GM18870 (cell line): Measurements from ENCODE around the gene NGFR.

Experiments
- ATAC-seq: cut with Tn5 transposase; IDR thresholded peaks from one replicate; pipeline ENCODE4 v1.9.1; 2021; ENCODE audit warnings: moderate library complexity; ENCODE audit not compliant: unreplicated experiment

Gene NGFR, protein sequence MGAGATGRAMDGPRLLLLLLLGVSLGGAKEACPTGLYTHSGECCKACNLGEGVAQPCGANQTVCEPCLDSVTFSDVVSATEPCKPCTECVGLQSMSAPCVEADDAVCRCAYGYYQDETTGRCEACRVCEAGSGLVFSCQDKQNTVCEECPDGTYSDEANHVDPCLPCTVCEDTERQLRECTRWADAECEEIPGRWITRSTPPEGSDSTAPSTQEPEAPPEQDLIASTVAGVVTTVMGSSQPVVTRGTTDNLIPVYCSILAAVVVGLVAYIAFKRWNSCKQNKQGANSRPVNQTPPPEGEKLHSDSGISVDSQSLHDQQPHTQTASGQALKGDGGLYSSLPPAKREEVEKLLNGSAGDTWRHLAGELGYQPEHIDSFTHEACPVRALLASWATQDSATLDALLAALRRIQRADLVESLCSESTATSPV

DNA sequence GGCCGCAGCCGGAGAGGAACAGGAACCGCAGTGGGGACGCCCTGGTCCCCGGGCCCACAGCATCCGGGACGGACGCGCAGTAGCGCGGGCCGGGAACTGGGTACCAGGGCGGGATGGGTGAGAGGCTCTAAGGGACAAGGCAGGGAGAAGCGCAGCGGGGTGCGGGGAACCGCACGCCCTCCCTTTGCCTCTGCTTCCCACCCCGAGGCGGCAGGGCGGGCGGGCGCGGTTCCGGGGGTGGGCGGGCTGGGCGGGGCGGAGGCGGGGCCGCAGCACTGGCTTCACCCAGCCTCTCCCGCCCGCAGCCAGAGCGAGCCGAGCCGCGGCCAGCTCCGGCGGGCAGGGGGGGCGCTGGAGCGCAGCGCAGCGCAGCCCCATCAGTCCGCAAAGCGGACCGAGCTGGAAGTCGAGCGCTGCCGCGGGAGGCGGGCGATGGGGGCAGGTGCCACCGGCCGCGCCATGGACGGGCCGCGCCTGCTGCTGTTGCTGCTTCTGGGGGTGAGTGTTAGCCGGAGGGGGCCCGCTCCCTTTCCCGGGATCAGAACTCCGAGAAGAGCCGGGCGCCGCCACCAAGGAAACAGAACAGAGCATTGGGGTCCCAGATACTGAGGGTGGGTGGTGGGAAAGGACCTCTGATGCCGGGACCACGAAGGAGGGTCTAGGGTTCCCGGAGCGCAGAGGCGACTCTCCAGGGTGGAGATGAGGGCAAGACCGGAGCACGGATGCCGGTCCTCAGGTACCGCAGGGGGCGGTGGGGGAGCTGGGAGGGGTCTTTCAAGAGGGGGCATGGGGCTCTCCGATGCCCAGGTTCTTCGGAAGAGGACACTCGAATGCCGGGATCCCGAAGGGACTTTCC lies at the start of gene NGFR:
TSS of gene NGFR (plus strand) at position 308 of the 856 bp plus-strand sequence. CDS start at position 433, 125 bp downstream.
- ATAC-seq: no peak

DNA sequence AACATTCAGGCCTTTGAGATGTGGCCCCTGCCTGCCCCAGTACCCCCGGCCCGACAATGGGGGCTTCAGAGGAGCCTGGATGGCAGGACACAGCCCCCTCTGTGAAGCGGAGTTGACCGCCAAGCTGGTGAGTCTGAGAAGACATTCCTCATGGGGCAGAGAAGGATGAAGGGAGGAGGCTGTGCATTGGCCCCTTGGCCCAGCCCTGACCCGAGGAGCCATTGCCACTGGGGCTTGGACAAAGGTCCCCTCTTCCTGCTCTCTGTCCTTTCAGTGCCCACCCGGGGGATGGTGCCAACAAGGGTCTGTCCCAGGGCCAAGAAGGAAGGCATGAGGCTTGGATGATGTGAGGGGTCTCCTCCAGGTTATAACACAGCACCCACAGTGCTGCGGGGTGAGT lies 49.5 kb upstream of the NGFR start:
- no peak for ATAC-seq

DNA sequence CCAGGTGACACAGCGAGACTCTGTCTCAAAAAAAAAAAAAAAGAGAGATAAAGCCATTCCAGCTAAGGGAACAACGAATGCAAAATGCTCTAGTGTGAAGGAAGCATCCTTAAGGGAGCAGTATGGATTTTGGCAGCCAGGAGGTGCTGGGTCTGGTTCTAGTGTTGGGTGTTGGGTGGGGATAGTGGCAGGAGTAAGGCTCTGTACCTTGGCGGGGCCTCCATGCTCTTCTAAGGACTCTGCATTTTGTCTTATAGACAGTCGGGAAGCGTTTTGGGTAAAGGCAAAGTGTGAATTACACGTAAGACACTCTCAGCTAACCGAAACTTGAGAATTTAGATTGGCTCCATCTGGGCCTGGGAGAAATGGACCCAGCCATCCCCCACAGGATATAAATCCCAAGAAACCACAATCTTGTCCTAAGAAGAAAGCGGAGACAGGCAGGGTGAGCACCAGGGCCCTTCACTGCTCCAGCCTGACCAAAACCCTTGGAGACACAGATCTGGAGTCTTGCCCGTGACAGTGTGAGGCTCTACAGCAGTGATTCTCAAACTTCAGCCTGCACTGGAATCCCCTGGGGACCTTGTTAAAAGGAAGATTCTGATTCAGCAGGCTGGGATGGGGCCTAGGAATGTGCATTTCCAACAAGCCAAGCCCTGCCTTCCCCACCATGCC lies 47.3 kb upstream of the NGFR start:
- ATAC-seq: no peak

DNA sequence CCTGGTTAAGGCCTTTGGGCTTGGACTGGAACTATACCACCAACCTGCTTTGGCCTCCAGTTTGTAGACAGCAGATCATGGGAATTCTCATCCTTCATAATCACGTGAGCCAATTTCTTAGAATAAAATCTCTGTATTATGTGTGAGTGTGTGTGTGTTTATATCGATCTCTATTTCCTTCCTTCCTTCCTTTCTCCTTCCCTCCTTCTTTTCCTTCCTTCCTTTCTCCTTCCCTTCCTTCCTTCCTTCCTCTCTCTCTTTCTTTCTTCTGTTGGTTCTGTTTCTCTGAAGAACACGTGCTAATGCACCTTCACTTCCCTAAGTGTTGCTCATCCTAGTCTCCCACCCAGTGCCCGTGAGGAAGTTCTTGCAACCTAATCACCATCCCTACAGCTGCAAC lies 44.9 kb upstream of the NGFR start:
- ATAC-seq: no peak

DNA sequence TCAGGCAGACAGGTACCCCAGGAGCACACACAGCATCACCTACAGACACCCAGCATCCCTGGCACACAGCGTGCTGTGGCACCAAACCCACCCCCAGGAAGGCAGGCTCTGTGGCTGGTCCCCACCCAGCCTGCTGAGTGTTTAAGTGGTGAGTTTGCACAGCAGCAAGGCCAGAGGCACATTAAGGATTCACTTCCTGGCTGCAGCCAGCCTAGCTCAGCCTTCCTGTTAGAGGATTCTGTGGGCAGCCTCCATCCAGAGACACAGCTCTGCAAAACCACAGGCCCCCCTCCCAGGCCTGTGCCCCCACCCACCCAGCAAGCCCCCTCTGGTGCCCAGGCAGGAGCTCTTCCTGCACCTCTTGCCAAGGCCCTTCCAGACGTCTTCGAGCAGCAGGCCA lies 44.4 kb upstream of the NGFR start:
- no peak for ATAC-seq

DNA sequence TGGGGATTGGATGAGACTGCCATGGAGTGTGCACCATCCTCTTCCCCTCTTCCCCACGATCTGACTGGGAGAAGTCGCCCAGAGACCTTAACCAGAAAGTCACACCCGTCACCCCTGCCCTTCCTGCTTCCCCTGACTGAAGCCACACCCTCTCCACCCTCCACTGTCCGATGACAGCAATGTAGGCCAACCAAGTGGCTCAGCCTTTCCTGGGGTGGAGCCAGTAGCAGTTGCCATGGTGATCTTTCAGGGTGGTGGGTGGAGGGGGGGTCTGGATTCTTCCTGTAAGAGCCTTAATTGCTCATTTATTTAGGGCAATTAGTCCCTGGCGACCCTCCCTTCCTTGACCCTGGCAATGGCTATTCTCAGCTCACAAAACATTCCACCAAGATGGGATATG lies 42.9 kb upstream of the NGFR start:
- ATAC-seq: no peak

DNA sequence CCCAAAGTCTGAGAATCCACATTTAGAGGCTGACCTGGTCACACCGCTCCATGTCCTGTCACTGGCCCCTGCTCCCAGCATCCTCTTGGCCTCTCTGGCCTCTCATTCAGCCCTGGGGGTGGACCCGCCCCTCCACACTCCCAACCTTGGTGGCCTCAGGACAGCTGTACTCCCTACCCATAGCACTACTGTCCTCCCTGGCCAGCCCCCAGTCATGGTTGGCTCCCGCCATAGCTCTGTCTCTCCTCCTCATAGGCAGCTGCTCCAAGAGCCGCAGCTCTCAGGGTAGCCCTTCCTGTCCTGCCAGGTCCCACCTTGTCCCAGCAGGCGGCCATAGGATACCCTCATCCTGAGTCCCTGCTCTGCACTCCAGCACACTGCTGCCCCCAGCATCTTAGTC lies 42.4 kb upstream of the NGFR start:
- no peak for ATAC-seq

DNA sequence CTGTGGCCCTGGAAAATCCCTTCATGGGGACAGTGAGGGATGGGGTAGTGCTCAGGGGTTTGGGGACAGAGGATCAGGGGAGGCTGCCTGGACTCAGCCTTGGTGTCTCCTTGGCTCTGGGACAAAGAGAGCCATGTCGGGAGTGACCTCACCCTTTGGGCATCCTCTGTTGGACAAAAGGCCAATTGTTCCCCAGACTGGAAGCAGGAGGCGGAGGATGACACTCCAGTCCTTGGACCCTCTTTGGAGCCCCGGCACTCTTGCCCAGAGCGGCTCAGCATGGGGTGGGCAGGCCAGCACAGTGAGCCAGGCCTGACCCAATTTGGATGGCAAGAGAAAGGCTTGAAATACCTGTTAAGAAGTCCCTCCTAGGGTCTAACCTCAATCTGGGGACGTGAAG lies 41.0 kb upstream of the NGFR start:
- no peak for ATAC-seq

DNA sequence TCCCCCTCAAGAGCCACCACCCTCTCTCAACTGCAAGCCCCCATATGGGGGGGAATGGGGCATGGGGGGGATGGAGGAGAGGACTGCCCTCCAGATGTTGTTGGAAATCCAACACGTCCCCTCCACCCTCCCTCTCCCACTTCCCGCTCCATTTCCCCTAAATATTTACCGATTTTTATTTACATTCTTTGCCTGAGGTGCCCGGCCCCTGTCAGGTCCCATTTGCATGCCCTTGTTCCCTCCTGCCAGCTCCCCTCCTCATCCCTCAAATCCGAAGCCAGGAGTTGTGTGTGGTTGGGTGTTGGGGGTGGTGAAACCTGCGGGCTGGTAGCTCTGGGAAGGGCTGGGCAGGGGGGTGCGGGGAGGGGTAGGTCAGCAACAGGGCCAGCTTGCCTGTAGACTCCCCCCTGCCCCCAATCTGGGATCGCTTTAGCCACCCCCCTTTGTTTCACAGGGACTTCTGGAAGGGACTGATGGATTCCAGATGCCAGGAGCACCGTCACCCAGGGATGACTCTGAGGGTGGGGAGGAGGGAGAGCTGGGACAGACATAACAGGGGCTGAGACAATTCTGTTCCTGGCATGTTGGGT lies 39.7 kb upstream of the NGFR start:
- ATAC-seq: no peak

DNA sequence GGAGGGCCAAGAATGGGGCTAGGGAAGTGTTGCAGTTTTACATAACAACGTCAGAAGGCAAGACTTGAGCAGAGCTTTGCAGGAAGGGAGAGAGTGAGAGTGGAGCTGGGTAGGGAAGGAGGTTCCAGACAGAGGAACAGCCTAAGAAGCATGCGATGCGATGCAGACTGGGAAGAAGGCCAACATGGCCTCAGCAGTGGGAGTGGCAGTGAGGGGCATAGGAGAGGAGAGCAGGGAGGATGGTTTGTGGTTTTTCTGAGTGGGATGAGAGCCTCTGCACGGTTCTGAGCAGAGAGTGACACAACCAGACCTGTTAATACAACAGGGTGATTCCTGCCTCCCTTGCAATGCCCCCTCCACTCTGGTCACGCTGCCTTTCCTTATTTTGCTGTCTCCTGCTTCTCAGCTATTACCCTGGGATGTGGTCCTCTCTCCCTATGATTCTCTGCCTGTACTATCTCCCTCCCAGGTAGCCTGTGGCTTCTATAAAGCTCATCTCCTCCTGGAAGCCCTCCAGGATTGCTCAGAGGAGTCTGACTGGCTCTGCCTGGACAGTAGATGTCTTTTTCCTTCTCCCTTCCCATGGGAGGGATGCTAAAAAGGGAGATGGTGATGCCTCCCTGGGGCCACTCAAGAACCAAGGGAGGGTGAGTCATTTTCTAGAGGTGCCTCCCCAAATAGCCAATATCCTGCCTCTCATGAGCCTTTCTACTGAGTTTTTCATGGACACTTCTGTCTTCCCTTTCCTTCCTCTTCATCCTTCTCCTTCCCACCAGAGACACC lies 38.7 kb upstream of the NGFR start:
- no peak for ATAC-seq

DNA sequence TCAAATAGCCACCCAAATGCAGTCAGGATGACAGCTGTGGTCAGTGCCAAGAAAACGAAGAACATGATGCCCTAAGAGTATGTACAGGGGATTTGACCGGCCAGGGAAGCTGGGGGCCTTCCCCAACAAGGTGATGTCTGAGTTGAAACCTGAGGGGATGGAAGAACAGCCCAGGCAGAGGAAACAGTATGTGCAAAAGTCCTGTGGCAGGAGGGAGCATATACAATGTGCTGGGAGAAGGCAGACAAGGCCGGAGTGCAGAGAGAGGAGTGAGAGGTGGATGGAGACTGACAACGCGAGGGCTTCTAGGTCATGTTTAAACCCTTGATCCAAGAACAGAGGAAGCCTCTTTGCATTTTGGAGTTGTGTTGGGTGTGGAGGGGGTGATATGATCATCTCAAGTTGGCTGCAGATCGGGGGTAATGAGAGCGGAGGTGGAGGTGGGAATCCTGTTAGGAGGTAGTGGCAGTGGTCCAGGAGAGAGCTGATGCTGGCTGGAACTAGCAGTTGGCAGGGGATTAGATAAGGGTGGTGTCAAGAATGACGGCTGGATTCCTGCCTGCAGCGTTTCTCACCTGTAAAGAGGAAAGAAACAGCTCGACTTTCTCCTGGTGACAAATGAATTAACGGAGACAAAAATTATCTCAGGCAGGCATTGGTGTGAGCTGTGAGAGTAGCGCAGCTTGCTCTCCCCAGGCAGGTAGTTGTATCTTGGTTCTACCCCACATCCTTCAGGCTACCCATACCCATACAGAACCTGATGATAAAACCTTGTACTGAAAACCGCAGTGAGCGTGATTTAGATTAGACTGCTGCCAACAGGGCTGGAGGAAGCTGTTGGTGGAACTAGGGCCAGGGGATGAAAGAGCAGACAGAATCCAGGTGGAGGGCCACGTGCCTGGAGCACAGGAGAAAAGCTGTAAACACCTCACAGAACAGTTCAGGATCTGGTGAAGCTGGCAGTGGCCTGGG lies 37.2 kb upstream of the NGFR start:
- ATAC-seq: no peak

DNA sequence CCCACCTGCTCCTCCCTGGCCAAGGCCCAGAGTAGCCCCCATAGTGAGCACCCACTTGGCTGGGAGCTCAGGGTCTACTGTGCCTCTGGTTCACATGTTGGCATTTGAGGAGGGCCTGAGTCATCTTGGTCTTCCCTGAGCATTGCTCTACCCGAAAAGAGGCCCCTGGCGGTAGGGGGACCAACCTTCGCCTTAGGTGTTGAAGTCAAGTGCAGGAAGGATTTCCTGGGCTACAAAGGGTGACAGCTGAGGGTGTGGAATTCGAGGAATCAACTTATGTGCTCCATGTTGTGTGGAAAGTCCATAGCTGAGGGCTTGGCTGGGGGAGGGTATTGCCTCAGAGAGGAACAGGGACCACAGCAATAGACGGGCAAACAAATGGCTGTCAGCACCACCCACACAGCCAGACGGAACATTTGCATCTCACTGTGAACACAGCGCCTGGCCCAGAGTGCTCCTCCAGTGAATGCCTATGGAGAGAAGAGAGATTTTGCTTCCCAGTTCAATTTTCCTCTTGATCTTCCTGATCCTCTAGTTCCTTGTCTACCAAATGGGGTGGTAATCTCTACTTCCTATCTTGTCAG lies 35.6 kb upstream of the NGFR start:
- ATAC-seq: no peak

DNA sequence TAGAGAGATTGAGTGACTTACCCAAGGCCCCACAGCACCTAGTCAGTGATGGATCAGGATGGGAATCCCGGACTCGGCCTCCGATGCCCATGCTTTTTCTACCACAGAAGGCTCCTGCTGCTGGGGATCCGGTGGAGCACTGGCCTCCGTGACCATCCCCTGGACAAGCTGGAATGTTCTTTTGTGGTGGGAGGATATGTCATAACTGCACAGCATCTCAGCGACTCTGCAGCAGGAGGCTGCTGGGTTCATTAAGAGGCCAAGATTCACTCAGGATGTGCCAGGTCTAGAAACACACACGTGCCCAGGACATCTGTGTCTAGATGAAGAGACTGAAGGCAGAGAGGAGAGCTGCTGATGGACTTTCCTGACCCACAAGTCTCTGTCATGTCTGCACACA lies 34.7 kb upstream of the NGFR start:
- ATAC-seq: no peak

DNA sequence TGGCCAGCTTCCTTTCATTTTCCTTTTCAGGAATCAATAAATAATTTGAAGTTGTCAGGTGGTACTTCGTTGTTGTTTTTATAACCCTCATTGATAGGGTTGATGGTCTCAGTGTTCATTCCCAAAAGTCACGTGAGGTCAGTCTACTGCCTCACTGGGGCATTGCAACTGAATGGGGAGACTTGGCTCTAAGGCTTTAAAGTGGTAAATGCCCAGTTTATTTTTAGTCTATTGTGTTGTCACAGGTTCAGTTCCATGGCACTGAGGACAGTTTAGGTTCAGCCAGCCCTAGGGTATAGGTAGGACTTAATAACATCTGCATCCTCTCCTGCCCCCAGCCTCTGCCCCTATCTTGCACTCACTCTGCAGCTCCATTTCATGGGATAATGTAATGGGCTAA lies 33.5 kb upstream of the NGFR start:
- no peak for ATAC-seq

DNA sequence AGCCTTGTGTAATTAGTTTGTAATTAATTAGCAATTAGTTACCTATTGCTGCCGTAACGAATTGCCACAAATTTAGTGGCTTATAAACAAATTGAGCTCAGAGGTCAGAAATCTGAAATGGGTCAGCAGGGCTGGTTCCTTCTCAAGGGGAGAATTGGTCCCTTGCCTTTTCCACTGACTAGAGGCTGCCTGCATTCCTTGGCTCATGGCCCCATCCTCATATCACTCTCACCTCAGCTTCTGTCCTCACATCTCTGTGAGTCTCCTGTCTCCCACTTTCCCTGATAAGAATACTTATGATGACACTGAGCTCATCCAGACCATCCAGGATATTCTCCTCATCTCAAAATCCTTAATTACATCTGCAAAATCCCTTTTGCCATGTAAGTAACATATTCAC lies 31.0 kb upstream of the NGFR start:
- ATAC-seq: no peak

DNA sequence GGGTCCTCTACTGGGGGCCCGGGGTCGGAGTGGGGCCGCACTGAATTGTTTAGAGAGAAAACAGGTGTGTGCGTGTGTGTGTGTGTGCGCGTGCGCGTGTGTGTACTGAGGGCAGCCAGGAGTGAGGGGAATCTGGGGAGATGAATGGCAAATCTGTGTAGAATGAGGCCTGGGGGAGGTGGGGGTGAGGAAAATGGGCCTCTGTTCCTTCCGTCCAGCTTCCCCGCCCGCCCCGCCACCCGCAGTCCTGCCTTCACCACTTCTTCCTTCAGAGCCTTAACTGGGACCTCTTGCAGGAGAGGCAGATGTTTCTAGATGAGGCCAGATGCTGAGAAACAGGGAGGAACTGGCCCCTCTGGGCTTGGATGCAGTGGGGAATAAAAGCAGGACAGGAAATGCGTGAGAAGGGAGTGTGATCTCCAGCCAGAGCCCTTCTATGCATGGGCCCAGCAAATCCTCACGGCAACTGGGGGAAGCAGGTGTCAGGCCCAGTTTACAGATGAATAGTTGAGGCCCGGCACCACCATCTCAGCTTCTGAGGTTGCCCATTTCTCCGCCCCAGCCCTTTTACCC lies 29.7 kb upstream of the NGFR start:
- ATAC-seq: no peak

DNA sequence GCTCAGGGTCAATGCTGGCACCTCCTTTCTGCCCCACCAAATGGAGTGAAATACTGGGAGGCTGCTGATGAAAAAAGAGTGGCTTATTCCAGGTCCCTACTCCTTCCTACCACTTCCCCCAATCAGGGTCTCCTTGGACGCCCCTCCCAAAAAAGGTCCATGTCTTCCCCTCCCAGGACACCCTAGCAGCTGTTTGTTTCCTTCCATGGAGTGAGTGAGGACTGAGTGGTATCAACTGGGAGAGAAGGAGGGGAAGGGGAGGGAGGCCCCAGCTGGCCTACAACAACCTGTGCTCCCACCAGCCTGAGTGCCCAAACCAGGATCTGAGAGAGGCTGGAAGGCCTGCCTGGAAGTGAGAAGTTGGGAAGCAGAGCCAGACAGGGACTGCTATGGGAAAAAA lies 28.7 kb upstream of the NGFR start:
- no peak for ATAC-seq

DNA sequence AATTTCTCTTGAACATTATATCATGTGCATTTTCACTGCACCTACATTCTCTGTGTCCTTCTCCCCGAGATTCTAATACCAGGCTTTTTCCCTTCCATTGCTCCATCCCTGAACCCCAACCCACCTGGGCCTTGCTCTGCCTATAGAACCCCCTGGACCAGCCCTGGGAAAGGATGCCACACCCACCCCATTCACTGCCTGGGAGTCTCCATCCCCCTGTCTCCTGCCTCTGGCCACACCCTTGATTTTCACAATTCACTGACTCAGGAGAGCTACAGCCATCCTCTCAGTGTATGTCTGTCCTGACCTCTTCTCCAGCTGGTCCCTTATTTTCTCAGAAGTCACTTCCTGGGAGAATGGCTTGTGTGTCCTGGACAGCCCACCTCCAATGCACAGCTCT lies 27.9 kb upstream of the NGFR start:
- ATAC-seq: no peak
